ENCODE measurements around the gene HSD17B1.

Gene HSD17B1

DNA sequence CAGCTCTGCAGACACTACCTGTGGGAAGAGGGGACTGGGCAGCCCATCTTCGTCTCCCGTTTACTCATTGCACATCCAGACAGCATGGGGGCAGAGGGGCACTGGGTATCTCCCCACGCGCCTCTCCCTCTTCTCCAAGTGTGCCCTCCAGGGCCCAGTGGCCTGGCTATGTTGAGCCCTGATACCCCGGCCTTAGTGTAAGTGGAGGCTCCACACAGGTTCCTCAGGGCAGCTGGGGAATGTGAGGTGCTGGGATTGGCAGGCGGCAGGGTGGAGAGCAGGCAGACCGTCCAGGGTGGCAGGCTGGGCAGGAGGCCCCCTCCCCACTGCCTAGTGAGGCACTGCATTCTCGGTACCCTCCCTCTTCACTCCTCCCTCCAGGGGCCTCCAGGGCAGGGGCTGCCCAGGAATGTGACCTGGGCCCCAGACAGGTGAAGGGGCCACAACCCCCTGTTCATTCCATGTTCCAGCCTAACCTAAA lies 29.9 kb upstream of the HSD17B1 start:
- TF ChIP-seq, protein P1, sequence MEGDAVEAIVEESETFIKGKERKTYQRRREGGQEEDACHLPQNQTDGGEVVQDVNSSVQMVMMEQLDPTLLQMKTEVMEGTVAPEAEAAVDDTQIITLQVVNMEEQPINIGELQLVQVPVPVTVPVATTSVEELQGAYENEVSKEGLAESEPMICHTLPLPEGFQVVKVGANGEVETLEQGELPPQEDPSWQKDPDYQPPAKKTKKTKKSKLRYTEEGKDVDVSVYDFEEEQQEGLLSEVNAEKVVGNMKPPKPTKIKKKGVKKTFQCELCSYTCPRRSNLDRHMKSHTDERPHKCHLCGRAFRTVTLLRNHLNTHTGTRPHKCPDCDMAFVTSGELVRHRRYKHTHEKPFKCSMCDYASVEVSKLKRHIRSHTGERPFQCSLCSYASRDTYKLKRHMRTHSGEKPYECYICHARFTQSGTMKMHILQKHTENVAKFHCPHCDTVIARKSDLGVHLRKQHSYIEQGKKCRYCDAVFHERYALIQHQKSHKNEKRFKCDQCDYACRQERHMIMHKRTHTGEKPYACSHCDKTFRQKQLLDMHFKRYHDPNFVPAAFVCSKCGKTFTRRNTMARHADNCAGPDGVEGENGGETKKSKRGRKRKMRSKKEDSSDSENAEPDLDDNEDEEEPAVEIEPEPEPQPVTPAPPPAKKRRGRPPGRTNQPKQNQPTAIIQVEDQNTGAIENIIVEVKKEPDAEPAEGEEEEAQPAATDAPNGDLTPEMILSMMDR (IDR thresholded peaks at IDR 0.05; ENCODE audit: borderline replicate concordance, insufficient read depth, low read depth, low read length), result no peak
- H3K4me3 ChIP-seq (ENCODE audit: low read depth, low read length), result no peak overlapping the region

DNA sequence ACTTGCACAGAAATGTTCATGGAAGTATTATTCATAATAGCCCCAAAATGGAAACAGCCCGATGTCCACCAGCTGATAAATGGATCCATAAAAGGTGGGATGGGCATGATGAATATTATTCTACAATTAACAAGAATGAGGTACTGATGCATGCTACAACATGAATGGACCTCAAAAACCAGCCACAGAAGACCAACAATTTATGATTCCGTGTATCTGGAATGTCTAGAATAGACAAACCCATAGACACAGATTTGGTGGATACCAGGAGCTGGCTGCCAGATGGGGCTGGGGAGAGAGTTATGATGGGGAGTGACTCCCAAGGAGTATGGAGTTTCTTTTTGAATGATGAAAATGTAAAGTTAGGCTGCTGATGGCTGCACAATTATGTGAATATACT lies 27.5 kb upstream of the HSD17B1 start:
- H3K4me3 ChIP-seq (ENCODE audit: low read depth, low read length), result no peak overlapping the region
- TF ChIP-seq, protein P1 (IDR thresholded peaks at IDR 0.05; ENCODE audit: borderline replicate concordance, insufficient read depth, low read depth, low read length), result no peak

DNA sequence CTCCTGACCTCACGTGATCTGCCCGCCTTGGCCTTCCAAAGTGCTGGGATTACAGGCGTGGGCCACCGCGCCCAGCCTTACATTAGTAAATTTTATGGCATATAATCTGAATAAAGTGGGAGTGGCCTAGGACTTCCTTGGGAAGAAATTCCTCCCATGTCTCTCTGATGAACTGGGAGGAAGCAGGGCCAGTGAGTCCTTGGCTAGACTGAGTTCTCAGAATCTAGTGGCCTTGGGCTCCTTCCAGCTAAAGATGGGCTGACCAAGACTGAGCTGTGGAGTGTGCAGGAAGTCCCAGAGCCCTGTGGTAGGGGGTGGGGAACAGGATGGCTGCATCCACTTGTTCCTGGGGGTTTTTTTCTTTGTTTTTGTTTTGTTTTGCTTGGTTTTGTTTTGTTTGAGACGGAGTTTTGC lies 26.7 kb upstream of the HSD17B1 start:
- TF ChIP-seq, protein P1 (IDR thresholded peaks at IDR 0.05; ENCODE audit: borderline replicate concordance, insufficient read depth, low read depth, low read length), result no peak
- H3K4me3 ChIP-seq (ENCODE audit: low read depth, low read length), result no peak overlapping the region

DNA sequence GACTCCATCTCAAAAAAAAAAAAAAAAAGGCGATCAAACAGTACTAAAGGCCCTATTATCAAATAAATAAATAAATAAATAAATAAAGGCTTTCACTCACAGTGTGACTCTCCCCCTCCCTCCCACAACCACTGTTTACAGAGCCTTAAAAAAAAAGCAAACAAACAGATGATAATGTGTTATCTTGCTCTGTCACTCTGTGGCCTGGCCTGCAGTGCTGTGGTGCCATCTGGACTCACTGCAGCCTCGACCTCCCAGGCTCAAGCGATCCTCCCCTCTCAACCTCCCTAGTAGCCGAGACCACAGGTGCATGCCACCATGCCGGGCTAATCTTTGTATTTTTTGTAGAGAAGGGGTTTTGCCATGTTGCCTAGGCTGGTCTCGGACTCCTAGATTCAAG lies 24.8 kb upstream of the HSD17B1 start:
- TF ChIP-seq, protein P1 (IDR thresholded peaks at IDR 0.05; ENCODE audit: borderline replicate concordance, insufficient read depth, low read depth, low read length), result no peak
- no peak overlapping the region for H3K4me3 ChIP-seq (ENCODE audit: low read depth, low read length)

DNA sequence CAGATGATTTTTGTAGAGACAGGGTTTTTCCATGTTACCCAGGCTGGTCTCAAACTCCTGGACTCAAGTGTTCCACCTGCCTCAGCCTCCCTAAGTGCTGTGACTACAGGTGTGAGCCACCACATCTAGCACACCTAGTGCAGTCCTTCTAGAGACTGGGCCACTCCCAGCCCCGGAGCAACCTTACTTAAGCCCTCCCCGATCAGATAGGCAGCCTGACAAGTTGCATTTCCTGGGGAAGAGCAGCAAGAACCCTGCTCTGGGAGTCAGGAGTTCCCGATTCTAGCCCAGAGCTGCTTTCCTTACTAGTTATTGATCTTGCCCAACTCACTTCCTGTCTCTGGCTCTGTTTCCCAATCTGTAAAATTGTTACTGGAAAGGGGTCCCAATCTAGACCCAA lies 23.7 kb upstream of the HSD17B1 start:
- no peak overlapping the region for H3K4me3 ChIP-seq (ENCODE audit: low read depth, low read length)
- TF ChIP-seq, protein P1 (IDR thresholded peaks at IDR 0.05; ENCODE audit: borderline replicate concordance, insufficient read depth, low read depth, low read length), result no peak

- no peak overlapping the region for H3K4me3 ChIP-seq (ENCODE audit: low read depth, low read length)
- TF ChIP-seq, protein P1 (IDR thresholded peaks at IDR 0.05; ENCODE audit: borderline replicate concordance, insufficient read depth, low read depth, low read length), result no peak
Measured at GRCh38 chr17:42530952-42531454, 21.7 kb upstream of the HSD17B1 start.

DNA sequence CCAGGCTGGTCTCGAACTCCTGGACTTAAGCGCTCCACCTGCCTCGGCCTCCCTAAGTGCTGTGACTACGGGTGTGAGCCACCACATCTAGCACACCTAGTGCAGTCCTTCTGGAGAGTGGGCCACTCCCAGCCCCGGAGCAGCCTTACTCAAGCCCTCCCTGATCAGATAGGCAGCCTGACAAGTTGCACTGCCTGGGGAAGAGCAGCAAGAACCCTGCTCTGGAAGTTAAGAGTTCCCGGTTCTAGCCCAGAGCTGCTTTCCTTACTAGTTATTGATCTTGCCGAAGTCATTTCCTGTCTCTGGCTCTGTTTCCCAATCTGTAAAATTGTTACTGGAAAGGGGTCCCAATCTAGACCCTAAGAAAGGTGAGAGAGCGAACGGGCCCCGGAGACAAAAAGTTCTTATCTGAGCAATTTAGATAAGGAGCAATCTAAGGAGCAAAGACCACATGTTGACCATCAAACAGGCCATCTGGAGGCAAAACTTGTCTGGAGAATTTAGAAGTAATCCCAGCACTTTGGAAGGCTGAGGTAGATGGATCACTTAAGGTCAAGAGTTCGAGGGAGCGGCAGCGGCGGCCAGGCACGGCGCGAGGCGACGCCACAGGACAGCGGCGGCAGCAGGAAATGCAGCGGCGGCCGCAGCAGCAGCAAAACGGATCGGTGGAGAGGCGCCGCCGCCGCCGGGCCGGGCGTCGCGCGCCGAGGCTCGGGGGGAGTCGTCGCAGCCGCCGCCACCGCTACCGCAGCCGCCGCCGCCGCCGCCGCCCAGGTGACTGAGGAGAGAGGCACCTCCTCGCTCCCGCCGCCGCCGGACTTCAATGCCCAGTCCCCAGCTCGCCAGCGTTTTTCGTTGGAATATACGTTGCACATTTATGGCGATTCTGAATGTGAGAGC lies 21.0 kb upstream of the HSD17B1 start:
- peak overlapping the region; percentile 48 for H3K4me3 ChIP-seq (ENCODE audit: low read depth, low read length)

More for the DNA sequence above, 21.0 kb upstream of the HSD17B1 start:
- TF ChIP-seq, protein P1 (IDR thresholded peaks at IDR 0.05; ENCODE audit: borderline replicate concordance, insufficient read depth, low read depth, low read length), result peak; percentile 59

All from GM12875 (cell line).